Measurements from ENCODE around the gene SLC39A11.

- TF ChIP-seq CTCF (IDR thresholded peaks at IDR 0.05; ENCODE audit: insufficient read depth, low read length) (no peak), POLR2AphosphoS5 (IDR thresholded peaks at IDR 0.05; ENCODE audit: low read depth) (no peak)
These were observed 372.0 kb downstream of the SLC39A11 start for GRCh38 chr17:72720494-72720825.

Data from HL-60 (cell line).